K562 (cell line): ENCODE data around the gene FADS6. TPM values are rescaled to one million over a fixed set of nuclear protein-coding genes. Genes with fewer than 3 reads are reported as not detected.

Source experiments
- ATAC-seq: fragments of 200-7000 bp; cut with Tn5 transposase; 3 replicates; pipeline ENCODE4 v1.9.1; 2020; ENCODE audit warnings: moderate library complexity
- BruUV-seq: library from RNA; stranded (reverse); fragments of 400-500 nt; replicated peaks from 2 replicates; lab custom pipeline; 2021; lab: Mats Ljungman, UMichigan
- CTCF ChIA-PET: fragments of 300-600 bp; formaldehyde crosslinking; extraction: SDS; loops from one replicate; lab custom pipeline; 2021; ENCODE audit warnings: low intra/inter-chr PET ratio; lab: Yijun Ruan, JAX
- POLR2A ChIA-PET: fragments of 300-600, 350-650 bp; sonication (Branson Sonifier 250); formaldehyde crosslinking; extraction: SDS; loops from one replicate; lab custom pipeline; 2021; ENCODE audit warnings: antibody characterized with exemption, inconsistent platforms; lab: Yijun Ruan, JAX
- DNase-seq, 4 experiments: peaks; one replicate each; pipeline versions ENCODE4 v3.0.0 to v3.0.0-alpha.2; 2011 to 2018; ENCODE audit warnings: low spot score in 3 of 4, mixed read lengths in 3 of 4; ENCODE audit errors: extremely low read depth in 1 of 4
- FAIRE-seq: peaks from 2 replicates; lab custom pipeline; 2011; peaks lifted over from hg19 to GRCh38; lab: Jason Lieb, UNC
- H2AFZ ChIP-seq: 2 replicates; pipeline ENCODE4 v1.6.0; 2011; ENCODE audit warnings: low read depth, low read length, control low read depth, inconsistent platforms
- H3K27ac ChIP-seq: fragments of 200-600 bp; 3 replicates; pipeline ENCODE4 v1.8.0; 2011; ENCODE audit warnings: low read depth, mild to moderate bottlenecking, control low read depth, inconsistent platforms, low read length, moderate library complexity, mixed read lengths; ENCODE audit errors: extremely low read depth
- H3K27me3 ChIP-seq, 2 experiments: fragments of 300-600 bp in 1 of 2; 2 replicates in 1 of 2; 3 replicates in 1 of 2; pipeline versions ENCODE4 v1.6.0 to v1.8.0; 2011; ENCODE audit warnings: inconsistent platforms in 2 of 2, low read length in 2 of 2, mild to moderate bottlenecking in 1 of 2, mixed read lengths in 1 of 2, moderate library complexity in 1 of 2; ENCODE audit not compliant: control insufficient read depth in 2 of 2, insufficient read depth in 2 of 2
- H3K36me3 ChIP-seq: fragments of 300-600 bp; 3 replicates; pipeline ENCODE4 v1.8.0; 2011; ENCODE audit warnings: mild to moderate bottlenecking, low read length, inconsistent platforms; ENCODE audit not compliant: control insufficient read depth, insufficient read depth
- H3K4me1 ChIP-seq, 2 experiments: fragments of 200-600 bp in 1 of 2; replicated peaks in 1 of 2; 2 replicates in 1 of 2; 3 replicates in 1 of 2; pipeline versions ENCODE4 v1.5.1 to v1.8.0; 2011; ENCODE audit warnings: inconsistent platforms in 2 of 2, low read length in 2 of 2, mild to moderate bottlenecking in 1 of 2, mixed read lengths in 1 of 2, moderate library complexity in 1 of 2; ENCODE audit not compliant: control insufficient read depth in 2 of 2, insufficient read depth in 2 of 2
- H3K4me2 ChIP-seq: 2 replicates; pipeline ENCODE4 v1.6.1; 2011; ENCODE audit warnings: low read length, control low read depth, inconsistent platforms, mixed read lengths; ENCODE audit not compliant: insufficient read depth
- H3K4me3 ChIP-seq: fragments of 200-600 bp; sonication (generic), shearing (Covaris generic); 2 replicates; pipeline ENCODE4 v1.5.1; 2016; ENCODE audit warnings: control low read depth, inconsistent platforms
- H3K79me2 ChIP-seq: fragments of 200-600 bp; 3 replicates; pipeline ENCODE4 v1.8.0; 2011; ENCODE audit warnings: low read length, inconsistent platforms; ENCODE audit not compliant: control insufficient read depth, insufficient read depth
- H3K9ac ChIP-seq, 2 experiments: 2 replicates each; pipeline versions ENCODE4 v1.6.0 to v1.6.1; 2011; ENCODE audit warnings: low read depth in 2 of 2, low read length in 2 of 2, control low read depth in 1 of 2, inconsistent platforms in 1 of 2, mild to moderate bottlenecking in 1 of 2, mixed read lengths in 1 of 2; ENCODE audit not compliant: insufficient read depth in 1 of 2
- H3K9me1 ChIP-seq: one replicate; pipeline ENCODE4 v1.6.0; 2011; ENCODE audit warnings: inconsistent platforms, mild to moderate bottlenecking, low read length, moderate library complexity; ENCODE audit not compliant: control insufficient read depth, insufficient read depth
- H3K9me3 ChIP-seq: replicated peaks from 2 replicates; pipeline ENCODE4 v1.5.1; 2011; ENCODE audit warnings: low read depth, low read length, inconsistent platforms; ENCODE audit not compliant: control insufficient read depth, insufficient read depth
- H4K20me1 ChIP-seq: replicated peaks from 2 replicates; pipeline ENCODE4 v1.6.1; 2011; ENCODE audit warnings: low read length, inconsistent platforms, mixed read lengths; ENCODE audit not compliant: control insufficient read depth, insufficient read depth
- NR2C2 ChIP-seq, 2 experiments: fragments of 200-800 bp in 1 of 2; sonication (Bioruptor generic) in 1 of 2; sonication (generic) in 1 of 2; formaldehyde crosslinking in 1 of 2; IDR thresholded peaks; 2 replicates each; pipeline versions ENCODE4 v1.6.1 to v1.8.0; 2016 to 2022; ENCODE audit warnings: mild to moderate bottlenecking in 1 of 2, missing compliant biosample characterization in 1 of 2, missing genetic modification characterization in 1 of 2, missing genetic modification reagents in 1 of 2
- WGBS: fragments of 100-300 bp; shearing (Covaris generic); methylation state at CpG from one replicate; pipeline ENCODE4 v1.1.6; 2016; ENCODE audit warnings: low coverage, mixed read lengths; ENCODE audit not compliant: insufficient coverage; ENCODE audit errors: missing lambda C conversion rate; 5-methylcytosine and 5-hydroxymethylcytosine counted together
- in situ Hi-C: fragments of 300-500 bp; cut with MboI; formaldehyde crosslinking; loops from 4 replicates; pipeline ENCODE4 v1.15.0; 2018; ENCODE audit warnings: inconsistent platforms, mixed read lengths
- intact Hi-C: fragments of 100-400 bp; cut with micrococcal nuclease; formaldehyde crosslinking; loops from 2 replicates; pipeline ENCODE4 v1.14.2; 2022
- polyA plus RNA-seq, 8 experiments: library from polyadenylated mRNA; depleted of rRNA in 4 of 8; stranded (reverse) in 5 of 8; unstranded in 3 of 8; fragments of >200 nt; fragmentation: Nextera tagmentation in 2 of 8; fragmentation: Illumina TruSeq in 1 of 8; extraction: Ambion mirVana in 2 of 8; extraction: Trizol in 1 of 8; gene quantifications; 2 replicates each; pipeline versions ENCODE4 v1.2.1 to v1.2.3, GENCODE V29; 2011 to 2014; ENCODE audit warnings: inconsistent platforms in 1 of 8, missing spikeins in 1 of 8
- total RNA-seq, 7 experiments: library from RNA; depleted of rRNA in 6 of 7; stranded (reverse); fragments of >200 nt in 6 of 7; fragmentation: Illumina TruSeq in 2 of 7; extraction: Trizol in 2 of 7; gene quantifications; 2 replicates each; pipeline versions ENCODE4 v1.2.1 to v1.2.3, GENCODE V29; 2011 to 2021; ENCODE audit warnings: low replicate concordance in 1 of 7
- TF ChIP-seq, protein P1 (sequence below): fragments of 250-450 bp; sonication (Bioruptor Pico); IDR thresholded peaks from 2 replicates; pipeline ENCODE4 v1.8.0; 2021; ENCODE audit warnings: mild to moderate bottlenecking, moderate library complexity
- TF ChIP-seq, protein P2 (sequence below): sonication (generic); formaldehyde crosslinking; IDR thresholded peaks from 2 replicates; pipeline ENCODE4 v1.9.0; 2022; ENCODE audit warnings: mild to moderate bottlenecking, missing genetic modification reagents

FADS6 gene
- total and polyA plus RNA-seq, 9 of the 15 experiments (the other 6 are each of a cell fraction or from before 2014, with no cell fraction given), result 0.18 to 0.22 TPM; not detected in 7

DNA sequence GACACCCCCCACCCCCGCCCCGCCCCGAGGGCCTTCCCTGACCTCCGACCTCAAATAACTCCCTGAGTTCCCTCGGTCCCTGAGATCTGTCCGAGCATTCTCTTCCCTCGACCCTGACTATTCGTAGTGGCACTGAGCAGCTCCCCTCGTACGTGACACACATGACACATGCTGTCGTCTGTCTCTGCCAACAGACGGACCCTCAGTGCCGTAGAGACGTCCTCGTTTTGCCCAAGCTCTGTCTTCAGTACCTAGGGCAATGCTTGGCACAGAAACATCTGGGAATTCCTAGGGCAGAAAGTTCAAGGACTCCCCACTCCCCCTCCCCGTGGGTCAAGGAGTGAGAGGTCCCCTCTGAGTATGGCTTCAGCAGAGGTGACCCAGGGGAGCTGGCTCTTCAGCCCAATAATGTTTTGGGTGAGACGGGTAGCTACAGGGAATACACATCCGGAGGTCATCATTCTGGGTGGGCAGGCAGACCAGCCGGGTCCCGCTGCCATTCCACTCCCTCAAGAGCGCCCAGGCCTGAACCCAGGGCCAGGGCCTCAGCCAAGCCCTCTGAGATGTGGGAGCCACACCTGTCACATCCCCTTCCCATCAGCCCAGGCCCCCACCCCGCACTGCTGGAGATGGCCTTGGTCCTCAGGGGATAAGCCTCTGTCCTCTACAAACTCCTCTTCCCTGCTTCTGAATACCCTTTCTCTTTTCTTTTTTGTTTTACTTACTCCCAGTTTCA is 671 bp upstream of the FADS6 start:
- BruUV-seq, result no TSS peak
- in situ Hi-C loops, result no loop called here
- Histone ChIP-seq H3K4me2 (no peak overlapping the region), H3K36me3 (no peaks in the 10 kb centered on the region), H3K9me1 (no peaks in the 10 kb centered on the region), H3K9ac (no peak overlapping the region), H3K9me3 (no peaks in the 10 kb centered on the region), H3K4me1 (peaks cover 0 to 22% of the 10 kb centered on the region in 2 experiments; a peak in 2 of 5 replicates), H3K4me3 (no peak overlapping the region), H4K20me1 (peaks cover 11% of the 10 kb centered on the region; the same call in 1 of the 2 replicates), H3K27me3 (peaks cover 24 to 54% of the 10 kb centered on the region in 2 experiments; a peak in 4 of 5 replicates), H2AFZ (no peak overlapping the region), H3K79me2 (no peaks in the 10 kb centered on the region), H3K27ac (no peak overlapping the region)
- intact Hi-C loops, result no loop called here
- ATAC-seq (no peak), DNase-seq (no peak), FAIRE-seq (no peak)
- POLR2A ChIA-PET, result interaction anchor here (0.6 to 1.7 kb wide), 3 partner anchors 12 to 22 kb away, joined by 3 to 8 read pairs (median 3); no protein-coding TSS in a partner anchor
- WGBS, result 11% methylated on average over 19 of the region's 22 CpGs
- CTCF ChIA-PET, result interaction anchor here (0.6 kb wide), 2 partner anchors 18 to 363 kb away, joined by 3 read pairs; partner anchors contain the start of gene CD300LB
- TF ChIP-seq, protein P1, sequence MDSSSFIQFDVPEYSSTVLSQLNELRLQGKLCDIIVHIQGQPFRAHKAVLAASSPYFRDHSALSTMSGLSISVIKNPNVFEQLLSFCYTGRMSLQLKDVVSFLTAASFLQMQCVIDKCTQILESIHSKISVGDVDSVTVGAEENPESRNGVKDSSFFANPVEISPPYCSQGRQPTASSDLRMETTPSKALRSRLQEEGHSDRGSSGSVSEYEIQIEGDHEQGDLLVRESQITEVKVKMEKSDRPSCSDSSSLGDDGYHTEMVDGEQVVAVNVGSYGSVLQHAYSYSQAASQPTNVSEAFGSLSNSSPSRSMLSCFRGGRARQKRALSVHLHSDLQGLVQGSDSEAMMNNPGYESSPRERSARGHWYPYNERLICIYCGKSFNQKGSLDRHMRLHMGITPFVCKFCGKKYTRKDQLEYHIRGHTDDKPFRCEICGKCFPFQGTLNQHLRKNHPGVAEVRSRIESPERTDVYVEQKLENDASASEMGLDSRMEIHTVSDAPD (CRISPR knock-in tag), result no peak
- TF ChIP-seq, protein P2, sequence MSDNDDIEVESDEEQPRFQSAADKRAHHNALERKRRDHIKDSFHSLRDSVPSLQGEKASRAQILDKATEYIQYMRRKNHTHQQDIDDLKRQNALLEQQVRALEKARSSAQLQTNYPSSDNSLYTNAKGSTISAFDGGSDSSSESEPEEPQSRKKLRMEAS (CRISPR knock-in tag), result 0 out of 2 replicates have a peak, but pooled peaks have one; percentile 5
- TF ChIP-seq NR2C2 (CRISPR knock-in tag; IDR thresholded peaks at IDR 0.05) (no peak), NR2C2 (tag; IDR thresholded peaks at IDR 0.05) (peak; percentile 60)
